GOT3 (cell line): ENCODE measurements around the gene FIZ1.

Source experiments
- DNase-seq: peaks from one replicate; lab custom pipeline; 2025; ENCODE audit warnings: mixed read lengths; lab: John Stamatoyannopoulos, UW

Gene FIZ1

DNA sequence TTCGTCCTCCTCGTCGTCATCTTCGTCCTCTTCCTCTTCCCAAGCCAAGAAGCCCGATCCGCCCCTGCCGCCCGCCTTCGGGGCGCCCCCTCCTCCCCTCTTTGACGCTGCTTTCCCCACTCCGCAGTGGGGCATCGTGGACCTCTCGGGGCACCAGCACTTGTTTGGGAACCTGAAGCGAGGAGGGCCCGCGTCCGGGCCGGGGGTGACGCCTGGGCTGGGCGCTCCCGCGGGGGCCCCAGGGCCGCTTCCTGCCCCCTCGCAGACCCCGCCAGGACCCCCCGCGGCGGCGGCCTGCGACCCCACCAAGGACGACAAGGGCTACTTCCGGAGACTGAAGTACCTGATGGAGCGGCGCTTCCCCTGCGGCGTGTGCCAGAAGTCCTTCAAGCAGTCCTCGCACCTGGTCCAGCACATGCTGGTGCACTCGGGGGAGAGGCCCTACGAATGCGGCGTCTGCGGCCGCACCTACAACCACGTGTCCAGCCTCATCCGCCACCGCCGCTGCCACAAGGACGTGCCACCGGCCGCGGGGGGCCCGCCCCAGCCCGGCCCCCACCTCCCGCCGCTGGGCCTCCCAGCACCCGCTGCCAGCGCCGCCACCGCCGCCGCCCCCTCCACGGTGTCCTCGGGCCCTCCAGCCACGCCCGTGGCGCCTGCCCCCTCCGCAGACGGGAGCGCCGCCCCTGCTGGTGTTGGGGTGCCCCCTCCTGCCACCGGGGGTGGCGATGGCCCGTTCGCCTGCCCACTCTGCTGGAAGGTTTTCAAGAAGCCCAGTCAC, 14.8 kb upstream of the FIZ1 start:
- no peak for DNase-seq

DNA sequence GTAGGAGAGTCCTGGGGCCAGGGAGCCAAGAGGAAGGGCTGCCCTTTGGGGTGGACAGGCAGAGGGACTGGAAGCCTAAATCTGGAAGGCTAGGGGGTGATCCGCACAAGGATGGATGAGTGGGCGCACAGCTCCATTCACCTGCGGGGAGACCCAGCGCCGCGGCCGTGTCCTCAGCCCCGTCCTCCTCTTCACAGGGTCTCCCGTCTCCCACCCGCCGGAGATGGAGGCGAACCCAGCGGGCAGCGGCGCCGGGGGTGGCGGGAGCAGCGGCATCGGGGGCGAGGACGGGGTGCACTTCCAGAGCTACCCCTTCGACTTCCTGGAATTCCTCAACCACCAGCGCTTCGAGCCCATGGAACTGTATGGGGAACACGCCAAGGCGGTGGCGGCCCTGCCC, 14.1 kb upstream of the FIZ1 start:
- no peak for DNase-seq

DNA sequence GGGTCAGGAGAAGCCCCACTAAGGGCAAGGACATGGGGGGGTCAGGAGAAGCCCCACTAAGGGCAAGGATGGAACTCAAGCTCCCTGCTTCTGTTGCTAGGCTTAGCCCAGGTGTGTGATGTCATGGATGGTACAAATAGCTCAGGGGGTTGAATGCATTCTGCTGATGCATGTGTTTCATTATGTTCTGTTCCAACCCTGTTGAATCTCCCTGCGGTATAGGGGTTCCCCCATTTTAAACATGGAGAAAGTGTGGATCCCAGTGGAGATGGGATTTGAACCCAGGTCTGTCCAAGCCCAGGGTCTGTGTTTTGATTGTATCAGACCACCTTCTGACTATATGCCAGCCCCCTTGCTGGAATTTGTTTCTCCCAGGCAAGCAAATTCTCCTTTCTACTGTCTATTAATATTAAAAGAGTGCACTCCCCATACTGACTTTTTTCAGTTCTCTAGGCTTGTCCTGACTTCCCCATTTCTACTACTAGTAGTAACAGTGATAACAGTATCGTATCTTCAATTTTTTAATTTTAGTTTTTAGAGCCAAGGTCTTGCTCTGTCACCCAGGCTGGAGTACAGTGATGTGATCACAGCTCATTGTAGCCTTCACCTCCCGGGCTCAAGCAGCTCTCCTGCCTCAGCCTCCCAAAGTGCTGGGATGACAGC, 12.8 kb upstream of the FIZ1 start:
- DNase-seq: no peak

DNA sequence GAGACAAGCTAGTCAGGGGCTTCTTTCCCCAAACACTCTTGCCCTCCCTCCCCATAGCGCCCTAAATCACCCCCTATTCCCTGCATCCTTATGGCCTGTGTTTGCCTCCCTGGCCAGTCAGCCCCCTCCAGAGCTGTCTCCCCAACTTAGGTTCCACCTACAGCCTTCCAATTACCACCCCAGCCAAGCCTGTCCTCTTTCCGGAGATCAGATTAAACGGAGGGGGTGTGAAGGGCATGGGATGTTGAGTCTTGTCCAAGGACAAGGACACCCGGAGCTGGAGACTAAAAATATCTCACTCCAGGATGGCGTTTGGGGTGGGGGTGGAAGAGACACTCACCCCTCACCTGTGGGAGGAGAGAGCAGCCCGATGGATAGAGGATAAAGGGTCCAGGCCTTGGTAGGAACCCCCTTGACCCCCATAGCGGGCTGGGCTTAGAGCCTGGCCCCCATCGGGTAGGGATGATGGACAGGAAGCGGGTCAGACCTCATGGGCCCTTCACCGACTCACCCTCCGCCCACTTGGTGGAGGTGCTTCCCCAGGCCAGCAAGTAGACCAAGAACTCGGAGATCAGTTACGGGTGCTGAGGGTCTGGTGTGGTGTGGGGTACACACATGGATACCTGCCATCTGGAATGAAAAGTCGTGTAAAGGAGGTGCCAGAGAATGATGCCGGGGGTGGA, 12.1 kb upstream of the FIZ1 start:
- DNase-seq: no peak

GRCh38 chr19:55609326-55609725, 10.0 kb upstream of the FIZ1 start:
- DNase-seq: no peak

- no peak for DNase-seq
These were observed 7.5 kb upstream of the FIZ1 start for GRCh38 chr19:55606817-55607216.

DNA sequence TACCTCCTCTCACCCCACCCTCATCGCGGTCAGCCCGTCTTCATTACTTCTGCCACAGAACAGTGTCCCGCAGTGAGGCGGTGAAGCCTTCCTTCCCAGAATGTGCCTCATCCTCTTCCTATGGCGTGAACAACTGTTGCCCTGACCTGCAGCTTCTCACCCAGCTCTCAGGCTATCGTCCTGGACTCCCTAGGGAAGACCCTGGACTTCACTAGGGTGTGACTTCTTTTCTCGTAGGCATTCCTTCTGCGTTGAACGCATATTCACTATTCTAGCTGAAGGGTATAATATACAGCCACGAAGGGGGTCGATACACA, 7.1 kb upstream of the FIZ1 start:
- no peak for DNase-seq

GRCh38 chr19:55605637-55606470, 6.5 kb upstream of the FIZ1 start, which contains the start of gene ZNF865:
Gene ZNF865 (plus strand): TSS chr19:55605647. CDS start chr19:55613619, 7,972 bp downstream.
- peak; percentile 18 for DNase-seq

DNA sequence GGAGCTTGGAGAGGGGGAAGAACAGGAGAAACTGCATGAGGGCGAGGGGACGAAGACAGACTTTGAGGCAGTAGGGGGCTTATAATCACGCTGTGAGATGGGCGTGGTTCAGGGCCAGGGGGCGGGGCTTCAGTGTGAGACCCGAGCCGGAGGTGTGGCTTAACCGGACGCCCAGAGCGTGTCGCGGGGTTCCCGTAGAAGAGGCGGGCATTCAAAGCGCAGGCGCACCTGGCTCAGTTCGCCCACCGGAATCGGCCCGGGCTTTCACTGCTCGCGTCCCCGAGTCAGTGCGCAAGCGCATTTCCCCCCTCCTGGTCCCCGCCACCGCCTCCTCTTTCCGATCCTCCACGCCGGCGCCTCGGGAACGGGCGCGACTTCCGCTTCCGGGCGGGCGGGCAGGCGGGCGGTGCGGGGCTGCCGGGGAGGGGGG, 5.9 kb upstream of the FIZ1 start:
- DNase-seq: peak; percentile 91

DNA sequence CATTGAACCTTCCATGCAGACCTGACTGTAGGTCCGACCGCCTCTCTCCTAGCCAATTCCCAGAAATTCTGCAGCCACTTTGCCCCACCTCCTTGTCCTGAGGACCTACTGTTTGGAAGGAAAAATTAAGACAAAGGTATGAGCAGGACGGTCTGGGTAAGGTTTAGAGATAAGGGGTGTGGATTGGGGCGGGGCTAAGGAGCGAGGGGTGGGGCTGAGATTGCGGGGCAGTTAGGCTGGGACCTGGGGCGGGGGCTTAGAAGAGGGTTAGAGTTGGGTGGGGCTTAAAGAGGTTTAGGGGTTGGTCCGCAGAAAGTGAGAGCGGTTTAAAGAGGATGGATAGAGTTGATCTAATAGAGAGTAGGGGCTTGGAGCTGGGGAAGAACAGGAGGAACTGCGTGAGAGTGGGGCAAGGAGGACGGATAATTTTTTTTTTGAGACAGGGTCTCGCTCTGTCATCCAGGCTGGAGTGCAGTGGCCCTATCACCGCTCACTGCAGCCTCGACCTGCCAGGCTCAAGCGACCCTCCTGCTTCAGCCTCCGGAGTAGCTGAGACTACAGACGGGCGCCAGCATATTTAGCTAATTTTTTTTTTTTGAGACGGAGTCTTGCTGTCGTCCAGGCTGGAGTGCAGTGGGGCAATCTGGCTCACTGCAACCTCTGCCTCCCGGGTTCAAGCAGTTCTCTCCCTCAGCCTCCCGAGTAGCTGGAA, 4.4 kb upstream of the FIZ1 start:
- DNase-seq: no peak

DNA sequence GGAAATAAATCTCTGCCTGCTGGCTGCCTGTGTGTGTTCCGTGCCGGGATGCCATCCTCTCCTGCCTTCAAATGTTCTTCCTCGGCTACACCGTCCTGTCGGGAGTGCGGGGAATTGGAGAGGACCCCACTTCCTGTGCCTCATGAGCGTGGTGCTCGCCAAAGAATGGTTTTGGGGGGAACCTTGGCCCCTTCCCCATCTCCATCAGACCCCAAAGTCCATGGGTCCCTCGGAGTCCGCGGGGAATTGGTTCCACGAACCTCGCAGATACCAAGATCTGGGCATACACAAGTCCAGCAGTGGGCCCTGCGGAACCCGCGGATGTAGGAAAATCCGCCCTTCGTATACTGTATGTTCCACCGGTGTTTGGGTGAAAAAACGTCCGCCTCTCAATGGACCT, 3.8 kb upstream of the FIZ1 start:
- DNase-seq: no peak

GRCh38 chr19:55602104-55603001, 3.0 kb upstream of the FIZ1 start:
- no peak for DNase-seq

- DNase-seq: no peak
These were observed 1.8 kb upstream of the FIZ1 start for GRCh38 chr19:55601084-55601483.

- no peak for DNase-seq
These were observed 1.3 kb upstream of the FIZ1 start for GRCh38 chr19:55600662-55601028.

DNA sequence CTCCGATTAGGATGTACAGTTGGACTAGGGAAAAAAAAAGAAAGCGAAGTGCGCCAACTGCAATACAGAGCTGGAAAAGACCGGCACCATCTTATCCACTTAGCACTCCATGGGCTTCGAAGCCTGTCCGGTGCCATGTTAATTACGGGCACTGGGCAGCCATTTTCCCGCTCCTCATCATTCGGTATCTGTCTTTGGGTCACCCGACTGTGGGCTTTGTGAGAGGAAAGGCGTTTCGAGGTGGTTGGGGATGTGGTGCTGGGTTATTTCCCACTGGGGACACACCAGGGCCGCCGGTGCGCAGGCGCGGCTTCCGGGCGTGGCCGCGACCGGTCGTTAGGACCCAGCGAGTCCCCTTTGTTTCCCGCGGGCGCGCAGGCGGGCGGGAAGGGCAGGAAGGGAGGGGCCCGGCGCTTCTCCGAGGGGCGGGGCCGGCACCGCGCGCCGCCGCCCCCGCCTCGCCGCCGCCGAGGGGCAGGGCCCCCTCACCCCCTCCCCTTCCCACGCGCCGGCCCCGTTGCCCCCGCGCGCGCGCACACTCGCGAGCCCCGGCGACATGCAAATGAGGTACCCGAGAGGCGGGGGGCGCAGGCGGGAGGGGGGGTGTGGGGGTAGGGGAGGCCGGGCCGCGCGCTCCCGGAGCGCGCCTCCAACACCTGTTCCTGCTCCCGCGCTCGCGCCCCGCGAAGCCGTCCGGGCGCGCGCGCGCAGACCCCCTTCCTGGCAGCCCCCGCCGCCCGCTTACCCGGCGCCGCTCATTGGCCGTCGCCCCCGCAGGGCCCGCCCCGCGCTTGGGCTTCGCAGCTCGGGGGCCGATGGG, 735 bp upstream of the FIZ1 start, which contains the start of gene ZNF524:
Gene ZNF524 (plus strand): TSS at position 447 of the 820 bp plus-strand sequence. CDS start 1,825 bp downstream, outside the sequence.
- peak; percentile 89 for DNase-seq

GRCh38 chr19:55598719-55599467, 424 bp downstream of the FIZ1 start:
- DNase-seq: peak; percentile 83

GRCh38 chr19:55598034-55598433, 1.3 kb downstream of the FIZ1 start:
- DNase-seq: no peak

GRCh38 chr19:55597501-55597921, 1.8 kb downstream of the FIZ1 start:
- no peak for DNase-seq

GRCh38 chr19:55596304-55596703, 3.0 kb downstream of the FIZ1 start:
- no peak for DNase-seq
